GM23248 (cell line): ENCODE measurements around the gene FHL2. TPM values are rescaled to one million over a fixed set of nuclear protein-coding genes. Genes with fewer than 3 reads are reported as not detected.

ENCODE experiments used
- DNase-seq: peaks from one replicate; pipeline ENCODE4 v3.0.0-alpha.2; 2015
- H2AFZ ChIP-seq: fragments of 200-600 bp; sonication (generic); 2 replicates; pipeline ENCODE4 v1.6.1; 2016; ENCODE audit warnings: antibody characterized with exemption
- H3F3A ChIP-seq: fragments of 200-600 bp; sonication (generic); 2 replicates; pipeline ENCODE4 v1.6.1; 2016; ENCODE audit warnings: mild to moderate bottlenecking, antibody characterized with exemption, mixed run types; ENCODE audit not compliant: insufficient read depth
- H3K27ac ChIP-seq: fragments of 200-600 bp; sonication (generic); 2 replicates; pipeline ENCODE4 v1.5.1; 2016; ENCODE audit warnings: mild to moderate bottlenecking
- H3K27me3 ChIP-seq: fragments of 200-600 bp; sonication (generic); replicated peaks from 2 replicates; pipeline ENCODE4 v1.6.1; 2016; ENCODE audit warnings: mild to moderate bottlenecking; ENCODE audit not compliant: insufficient read depth
- H3K36me3 ChIP-seq: fragments of 200-600 bp; sonication (generic); 2 replicates; pipeline ENCODE4 v1.6.1; 2016; ENCODE audit warnings: low read depth, mild to moderate bottlenecking
- H3K4me1 ChIP-seq: fragments of 200-600 bp; sonication (generic); 2 replicates; pipeline ENCODE4 v1.6.1; 2016; ENCODE audit warnings: mild to moderate bottlenecking; ENCODE audit not compliant: insufficient read depth
- H3K4me2 ChIP-seq: fragments of 200-600 bp; sonication (generic); one replicate; pipeline ENCODE4 v1.6.1; 2016; ENCODE audit warnings: mild to moderate bottlenecking; ENCODE audit not compliant: unreplicated experiment
- H3K4me3 ChIP-seq: fragments of 200-600 bp; sonication (generic); 2 replicates; pipeline ENCODE4 v1.5.1; 2016; ENCODE audit warnings: mild to moderate bottlenecking
- H3K79me2 ChIP-seq: fragments of 200-600 bp; sonication (generic); 2 replicates; pipeline ENCODE4 v1.6.1; 2016; ENCODE audit warnings: mild to moderate bottlenecking; ENCODE audit not compliant: insufficient read depth
- H3K9ac ChIP-seq: fragments of 200-600 bp; sonication (generic); 2 replicates; pipeline ENCODE4 v1.6.1; 2016; ENCODE audit warnings: mild to moderate bottlenecking
- H3K9me2 ChIP-seq: fragments of 200-600 bp; sonication (generic); 2 replicates; pipeline ENCODE4 v1.6.1; 2016; ENCODE audit warnings: mixed run types, mild to moderate bottlenecking, moderate library complexity; ENCODE audit not compliant: insufficient read depth
- H3K9me3 ChIP-seq: fragments of 200-600 bp; sonication (generic); one replicate; pipeline ENCODE4 v1.6.1; 2017; ENCODE audit warnings: low read depth
- H4K20me1 ChIP-seq: fragments of 200-600 bp; sonication (generic); 2 replicates; pipeline ENCODE4 v1.6.0; 2016; ENCODE audit not compliant: insufficient read depth
- EZH2 ChIP-seq: fragments of 200-600 bp; sonication (generic); IDR thresholded peaks from 2 replicates; pipeline ENCODE4 v1.6.1; 2018; ENCODE audit warnings: antibody characterized with exemption, mild to moderate bottlenecking; ENCODE audit not compliant: insufficient read depth, poor library complexity, severe bottlenecking
- EZH2phosphoT487 ChIP-seq: fragments of 200-600 bp; sonication (generic); IDR thresholded peaks from 2 replicates; pipeline ENCODE4 v1.6.1; 2018; ENCODE audit warnings: antibody characterized with exemption, moderate library complexity, mild to moderate bottlenecking, low read depth; ENCODE audit not compliant: insufficient read depth
- WGBS, 2 experiments: methylation state at CpG; one replicate each; pipeline ENCODE4 v1.1.6; 2015 to 2017; ENCODE audit warnings: low lambda C conversion rate in 2 of 2, low coverage in 1 of 2; ENCODE audit errors: missing lambda C conversion rate in 2 of 2; 5-methylcytosine and 5-hydroxymethylcytosine counted together
- in situ Hi-C: fragments of 300-500 bp; cut with MboI; formaldehyde crosslinking; loops from 2 replicates; pipeline ENCODE4 v1.15.0; 2020
- polyA plus RNA-seq: library from polyadenylated mRNA; unstranded; fragments of >200 nt; fragmentation: Nextera tagmentation; extraction: Ambion mirVana; gene quantifications from 2 replicates; pipeline ENCODE4 v1.2.1, GENCODE V29; 2016
- total RNA-seq: library from RNA; depleted of rRNA; stranded (reverse); fragments of >200 nt; shearing (Covaris generic); gene quantifications from 2 replicates; pipeline ENCODE4 v1.2.3, GENCODE V29; 2014

FHL2 gene
- total and polyA plus RNA-seq, 2 experiments from 2014 or later, result 404 to 598 TPM

DNA sequence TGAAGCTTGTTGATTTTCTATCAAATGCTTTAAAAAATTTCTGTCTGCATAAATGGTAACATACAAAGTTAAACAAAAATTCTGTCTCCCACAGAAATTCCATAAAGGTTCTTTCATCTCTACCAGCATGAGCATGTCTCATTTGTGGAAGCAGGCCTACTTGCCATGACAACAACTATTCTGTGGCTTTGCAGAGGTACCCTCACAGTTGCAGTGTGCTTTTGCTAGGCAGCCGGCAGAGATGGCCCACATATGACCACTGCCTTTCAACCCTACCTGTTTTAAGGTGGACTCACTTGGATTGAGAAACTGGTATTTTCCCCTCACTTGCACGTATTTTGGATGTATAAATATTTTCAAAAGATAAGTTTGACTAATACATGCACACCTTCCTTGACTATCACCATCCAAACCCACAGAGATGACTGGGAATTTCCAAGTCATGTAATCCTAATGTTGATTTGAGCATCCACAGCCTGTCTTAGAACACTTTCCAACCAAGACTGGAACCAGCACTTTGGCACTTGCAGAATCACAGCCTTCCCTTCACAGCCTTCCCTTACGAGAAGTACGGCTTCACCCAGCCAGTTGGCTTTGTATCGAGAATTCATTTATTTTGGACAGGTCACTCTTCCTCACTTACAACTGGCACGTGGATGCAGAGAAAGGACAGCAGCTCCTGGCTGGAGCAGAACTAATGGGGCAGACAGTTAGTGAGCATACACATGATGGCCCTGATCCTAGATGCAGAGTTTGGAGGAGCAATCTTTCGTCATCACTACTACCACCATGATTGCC, 9.3 kb upstream of the FHL2 start:
- H3K9me3 ChIP-seq, result no peaks in the 10 kb centered on the region
- no peak for DNase-seq
- TF ChIP-seq EZH2phosphoT487 (no peak), EZH2 (no peak)
- peaks cover 57% of the 10 kb centered on the region for H3K4me1 ChIP-seq
- no peak overlapping the region for H3K9ac ChIP-seq
- no peak overlapping the region for H3K4me3 ChIP-seq
- H3K79me2 ChIP-seq, result no peaks in the 10 kb centered on the region
- H3K27me3 ChIP-seq, result no peaks in the 10 kb centered on the region
- no peaks in the 10 kb centered on the region for H4K20me1 ChIP-seq
- peaks cover 50% of the 10 kb centered on the region for H3F3A ChIP-seq
- no peaks in the 10 kb centered on the region for H3K9me2 ChIP-seq
- H2AFZ ChIP-seq, result no peak overlapping the region
- whole genome bisulfite sequencing, 2 experiments, result 96 to 97% methylated on average over 7 of the region's 7 CpGs
- no peaks in the 10 kb centered on the region for H3K36me3 ChIP-seq
- H3K27ac ChIP-seq, result no peak overlapping the region
- H3K4me2 ChIP-seq, result no peak overlapping the region
- in situ Hi-C loops, result no loop called here

DNA sequence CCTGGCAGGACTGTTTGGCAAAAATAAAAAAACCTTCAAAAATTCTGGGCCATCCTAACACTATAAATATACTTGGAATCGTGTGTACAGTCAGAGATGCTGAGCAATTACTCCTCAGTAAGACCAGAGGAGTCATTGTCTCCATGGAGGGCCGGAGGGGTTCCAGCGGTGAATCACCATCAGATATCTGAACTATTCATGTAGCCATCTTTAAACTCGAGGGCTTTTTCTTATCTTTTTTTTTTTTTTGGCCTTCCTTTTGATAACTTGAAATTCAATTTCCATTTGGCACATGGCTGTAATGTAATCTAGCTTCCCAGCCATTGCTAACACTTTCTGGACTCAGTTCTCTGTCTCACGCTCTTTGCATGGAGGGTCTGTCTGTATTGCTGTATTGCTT, 7.4 kb upstream of the FHL2 start:
- peak overlapping the region; percentile 64 for H3K4me2 ChIP-seq
- 19 to 23% methylated on average over 5 of the region's 5 CpGs for WGBS, 2 experiments
- in situ Hi-C loops, result no loop called here
- no peak for TF ChIP-seq EZH2
- TF ChIP-seq EZH2phosphoT487, result no peak
- H3K4me1 ChIP-seq, result peaks cover 62% of the 10 kb centered on the region
- no peaks in the 10 kb centered on the region for H4K20me1 ChIP-seq
- no peaks in the 10 kb centered on the region for H3K27me3 ChIP-seq
- H3F3A ChIP-seq, result peaks cover 63% of the 10 kb centered on the region
- H3K79me2 ChIP-seq, result peaks cover 5% of the 10 kb centered on the region; the same call in 1 of the 2 replicates
- H2AFZ ChIP-seq, result no peak overlapping the region
- H3K9me3 ChIP-seq, result no peaks in the 10 kb centered on the region
- no peaks in the 10 kb centered on the region for H3K36me3 ChIP-seq
- no peaks in the 10 kb centered on the region for H3K9me2 ChIP-seq
- H3K27ac ChIP-seq, result peak overlapping the region; percentile 95
- peak overlapping the region; percentile 66 for H3K9ac ChIP-seq
- peak; percentile 96 for DNase-seq
- no peak overlapping the region for H3K4me3 ChIP-seq

GRCh38 chr2:105405291-105405690, 6.4 kb upstream of the FHL2 start:
- in situ Hi-C loops, result no loop called here
- DNase-seq, result peak; percentile 81
- Histone ChIP-seq H2AFZ (no peak overlapping the region), H3K79me2 (peaks cover 8% of the 10 kb centered on the region; the same call in 1 of the 2 replicates), H3F3A (peaks cover 60% of the 10 kb centered on the region), H3K4me2 (peak overlapping the region; percentile 70), H3K36me3 (no peaks in the 10 kb centered on the region), H3K4me3 (peak overlapping the region; percentile 7; the same call in 1 of the 2 replicates), H3K9me2 (no peaks in the 10 kb centered on the region), H3K9ac (peak overlapping the region; percentile 66), H3K4me1 (peaks cover 55% of the 10 kb centered on the region), H4K20me1 (no peaks in the 10 kb centered on the region), H3K27ac (peak overlapping the region; percentile 95), H3K27me3 (no peaks in the 10 kb centered on the region), H3K9me3 (no peaks in the 10 kb centered on the region)
- TF ChIP-seq EZH2 (no peak), EZH2phosphoT487 (no peak)
- 30 to 35% methylated on average over 4 of the region's 4 CpGs for WGBS, 2 experiments

- Histone ChIP-seq H3K4me2 (peak overlapping the region; percentile 70), H3K79me2 (peaks cover 14% of the 10 kb centered on the region), H2AFZ (no peak overlapping the region), H3K27me3 (no peaks in the 10 kb centered on the region), H3K4me3 (peak overlapping the region; percentile 4; the same call in 1 of the 2 replicates), H3K27ac (peak overlapping the region; percentile 95), H3K9me3 (no peaks in the 10 kb centered on the region), H3F3A (peaks cover 56% of the 10 kb centered on the region), H3K4me1 (peaks cover 49% of the 10 kb centered on the region), H4K20me1 (no peaks in the 10 kb centered on the region), H3K9ac (peak overlapping the region; percentile 66), H3K9me2 (no peaks in the 10 kb centered on the region), H3K36me3 (no peaks in the 10 kb centered on the region)
- in situ Hi-C loops, result no loop called here
- peak; percentile 43 for DNase-seq
- TF ChIP-seq EZH2phosphoT487, result no peak
- no peak for TF ChIP-seq EZH2
- WGBS, 2 experiments, result 21 to 26% methylated on average over 3 of the region's 3 CpGs
These were observed 5.9 kb upstream of the FHL2 start for GRCh38 chr2:105404736-105405135.
